Activated T-cell treated with anti-CD3 and anti-CD28 coated beads, Interleukin-2, amount 50 U/mL, for 48 hours (primary cell): Measurements from ENCODE around the gene PIGM.

Source experiments
- DNase-seq, 2 experiments: peaks; one replicate each; pipeline ENCODE4 v3.0.0-alpha.2; 2020

PIGM gene

GRCh38 chr1:160020196-160020595 is 11.6 kb downstream of the PIGM start:
- no peak for DNase-seq

- no peak for DNase-seq
Observed at GRCh38 chr1:160018900-160019299, 12.9 kb downstream of the PIGM start.

GRCh38 chr1:160018347-160018746 is 13.4 kb downstream of the PIGM start:
- DNase-seq, result no peak

- DNase-seq, result no peak
Observed at GRCh38 chr1:160017592-160017991, 14.2 kb downstream of the PIGM start.

- no peak for DNase-seq
Observed at GRCh38 chr1:160011781-160012180, 20.0 kb downstream of the PIGM start.

GRCh38 chr1:160009801-160010200 is 22.0 kb downstream of the PIGM start:
- no peak for DNase-seq

- no peak for DNase-seq
Observed at GRCh38 chr1:160009081-160009480, 22.7 kb downstream of the PIGM start.

- DNase-seq, result no peak
Observed at GRCh38 chr1:160007577-160008200, 24.1 kb downstream of the PIGM start.

GRCh38 chr1:160006312-160006940 is 25.4 kb downstream of the PIGM start:
- peak; percentile 80 to 81 for DNase-seq

GRCh38 chr1:160005070-160005469 is 26.7 kb downstream of the PIGM start:
- no peak for DNase-seq

GRCh38 chr1:160004425-160004824 is 27.4 kb downstream of the PIGM start:
- no peak for DNase-seq

- DNase-seq, result no peak
Observed at GRCh38 chr1:160004001-160004400, 27.8 kb downstream of the PIGM start.

- no peak for DNase-seq
Observed at GRCh38 chr1:160001440-160001839, 30.4 kb downstream of the PIGM start.

GRCh38 chr1:159999204-159999603 is 32.6 kb downstream of the PIGM start:
- DNase-seq, result no peak

GRCh38 chr1:159996653-159997052 is 35.1 kb downstream of the PIGM start:
- DNase-seq, result no peak

GRCh38 chr1:159994896-159995295 is 36.9 kb downstream of the PIGM start:
- no peak for DNase-seq

GRCh38 chr1:159993911-159994310 is 37.9 kb downstream of the PIGM start:
- no peak for DNase-seq

- DNase-seq, result no peak
Observed at GRCh38 chr1:159992161-159992560, 39.6 kb downstream of the PIGM start.

- DNase-seq, result no peak
Observed at GRCh38 chr1:159991513-159991912, 40.3 kb downstream of the PIGM start.

- no peak for DNase-seq
Observed at GRCh38 chr1:159990005-159990404, 41.8 kb downstream of the PIGM start.

- DNase-seq, result no peak
Observed at GRCh38 chr1:159989581-159989980, 42.2 kb downstream of the PIGM start.

- no peak for DNase-seq
Observed at GRCh38 chr1:159988006-159988405, 43.8 kb downstream of the PIGM start.

GRCh38 chr1:159987186-159987585 is 44.6 kb downstream of the PIGM start:
- DNase-seq, result no peak

GRCh38 chr1:159986531-159986930 is 45.3 kb downstream of the PIGM start:
- no peak for DNase-seq

- DNase-seq, result no peak
Observed at GRCh38 chr1:159986093-159986492, 45.7 kb downstream of the PIGM start.
